Measurements from ENCODE around the gene SNX22.

Gene SNX22

DNA sequence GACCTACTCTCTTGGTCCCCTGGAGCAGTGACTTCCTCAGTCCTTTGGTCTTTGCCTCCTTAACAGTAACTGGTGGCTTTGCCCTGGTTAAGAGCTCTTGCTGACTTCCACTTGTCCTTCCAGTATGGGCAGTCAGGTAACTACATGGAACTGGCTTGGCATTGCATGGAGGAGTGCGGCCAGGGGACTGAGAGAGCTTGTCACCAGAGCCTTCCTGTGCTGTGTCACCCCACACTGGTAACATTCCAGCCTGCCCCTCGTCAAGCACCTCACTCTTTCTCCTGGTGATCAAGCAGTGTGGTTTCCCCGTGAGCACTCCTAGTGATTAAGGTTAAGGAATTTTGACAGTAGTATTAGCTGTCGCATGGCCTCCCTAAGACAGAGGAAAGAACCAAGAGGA lies 19.3 kb upstream of the SNX22 start:
- H3K27ac ChIP-seq, result no peak overlapping the region
- H3K4me3 ChIP-seq, result no peak overlapping the region

DNA sequence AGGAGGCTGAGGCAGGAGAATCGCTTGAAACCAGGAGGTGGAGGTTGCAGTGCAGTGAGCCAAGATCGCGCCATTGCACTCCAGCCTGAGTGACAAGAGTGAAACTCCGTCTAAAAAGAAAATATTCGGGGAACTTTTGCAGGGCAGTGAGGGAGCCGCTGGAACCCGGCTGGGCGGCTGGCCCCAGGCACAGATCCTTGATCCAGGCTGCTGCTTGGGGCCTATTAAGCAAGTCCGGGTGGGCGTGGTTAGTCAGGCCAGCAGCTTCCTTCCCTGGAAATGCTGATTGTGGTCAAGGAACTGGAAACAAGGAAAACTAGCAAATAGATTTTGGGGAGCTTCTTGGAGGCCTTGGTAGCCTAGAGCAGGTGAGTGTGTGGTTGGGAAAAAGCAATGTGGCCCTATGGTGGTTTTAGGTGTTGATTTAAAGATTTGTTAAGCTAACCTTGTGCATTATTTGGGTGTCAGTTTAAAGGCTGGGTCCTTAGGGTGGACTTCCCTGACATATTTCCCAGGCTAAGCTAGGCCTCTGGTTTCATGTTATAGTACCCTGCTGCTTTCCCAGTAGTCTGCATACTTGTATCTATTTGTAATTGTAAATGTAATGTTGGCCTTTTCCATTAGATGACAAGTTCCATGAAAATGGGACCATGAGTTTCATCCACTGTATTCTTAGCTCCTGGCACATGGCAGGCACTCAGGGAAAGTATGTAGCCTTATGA lies 17.7 kb upstream of the SNX22 start:
- H3K27ac ChIP-seq, result no peak overlapping the region
- H3K4me3 ChIP-seq, result no peak overlapping the region

- no peak overlapping the region for H3K27ac ChIP-seq
- no peak overlapping the region for H3K4me3 ChIP-seq
These were observed 17.1 kb upstream of the SNX22 start for GRCh38 chr15:64134345-64134829.

DNA sequence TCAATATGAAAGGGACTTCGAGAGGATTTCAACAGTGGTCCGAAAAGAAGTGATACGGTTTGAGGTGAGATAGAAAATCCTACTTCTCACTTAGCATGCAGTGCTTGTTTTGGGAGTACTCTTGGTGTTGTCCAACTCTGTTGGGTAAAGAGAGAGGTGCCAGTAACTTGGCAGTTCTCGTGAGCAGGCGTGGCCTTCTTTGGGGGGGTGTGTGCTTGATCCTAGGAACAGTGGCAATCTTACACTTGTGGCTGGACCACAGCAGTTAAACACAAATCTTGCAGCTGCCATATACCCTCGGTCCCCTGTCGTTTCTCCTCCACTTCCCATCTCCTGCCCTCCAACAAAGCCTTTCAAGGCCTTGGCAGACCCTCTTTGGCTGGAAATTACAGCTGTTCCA lies 15.2 kb upstream of the SNX22 start:
- Histone ChIP-seq H3K27ac (no peak overlapping the region), H3K4me3 (no peak overlapping the region)

GRCh38 chr15:64137226-64137833 lies 14.2 kb upstream of the SNX22 start:
- no peak overlapping the region for H3K4me3 ChIP-seq
- H3K27ac ChIP-seq, result no peak overlapping the region

DNA sequence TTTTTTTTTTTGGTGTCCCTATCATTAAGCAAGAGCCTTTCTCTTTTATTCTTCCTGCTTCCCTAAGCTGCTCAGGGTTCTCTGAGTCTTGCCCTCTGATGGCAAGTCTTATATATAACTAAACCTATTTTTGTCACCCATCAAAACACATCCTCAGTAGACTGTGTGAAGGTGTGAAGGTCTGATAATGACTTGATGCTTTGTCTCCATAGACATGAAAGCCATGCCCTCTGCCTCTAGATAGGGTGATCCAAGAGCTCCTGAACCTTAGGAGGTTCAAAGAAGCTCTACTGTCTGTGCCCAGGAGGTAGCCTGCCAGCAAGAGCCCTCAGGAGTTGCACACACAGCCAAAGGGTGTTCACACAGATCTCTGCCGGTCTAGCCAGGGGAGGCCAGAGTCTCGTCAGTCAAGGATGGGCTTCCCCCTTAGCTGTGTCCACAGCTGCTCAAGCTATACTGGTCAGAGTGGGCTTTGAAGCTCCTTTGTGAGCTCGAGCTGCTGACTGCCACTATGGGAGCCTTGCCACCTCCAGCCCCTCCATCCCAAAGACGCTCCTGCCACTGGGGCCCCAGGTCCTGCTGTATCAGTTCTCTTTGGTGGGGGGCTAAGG lies 13.1 kb upstream of the SNX22 start:
- no peak overlapping the region for H3K27ac ChIP-seq
- H3K4me3 ChIP-seq, result no peak overlapping the region

- Histone ChIP-seq H3K27ac (no peak overlapping the region), H3K4me3 (no peak overlapping the region)
These were observed 9.6 kb upstream of the SNX22 start for GRCh38 chr15:64141798-64142512.

- Histone ChIP-seq H3K27ac (no peak overlapping the region), H3K4me3 (no peak overlapping the region)
These were observed 8.3 kb upstream of the SNX22 start for GRCh38 chr15:64143276-64143675.

DNA sequence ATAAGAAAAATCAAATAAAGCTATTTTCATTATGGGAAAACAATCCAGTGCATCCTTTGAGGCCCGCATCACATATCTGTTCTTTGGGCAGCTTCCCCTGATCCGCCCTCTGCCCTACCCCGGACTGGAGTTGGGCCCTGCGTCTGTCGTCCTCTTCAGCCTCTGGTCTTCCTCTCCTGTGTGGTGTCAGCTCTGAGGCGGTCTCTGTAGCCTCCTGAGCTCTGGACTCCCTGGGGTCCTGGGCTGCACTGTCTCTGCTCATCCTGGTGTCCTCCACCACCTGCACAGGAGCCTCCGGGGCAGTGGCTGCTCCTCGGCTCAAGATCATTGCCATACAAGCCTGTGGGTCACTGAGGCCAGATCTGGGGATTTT lies 7.4 kb upstream of the SNX22 start:
- Histone ChIP-seq H3K4me3 (no peak overlapping the region), H3K27ac (peak overlapping the region in 1 of 21 experiments; percentile 35)

DNA sequence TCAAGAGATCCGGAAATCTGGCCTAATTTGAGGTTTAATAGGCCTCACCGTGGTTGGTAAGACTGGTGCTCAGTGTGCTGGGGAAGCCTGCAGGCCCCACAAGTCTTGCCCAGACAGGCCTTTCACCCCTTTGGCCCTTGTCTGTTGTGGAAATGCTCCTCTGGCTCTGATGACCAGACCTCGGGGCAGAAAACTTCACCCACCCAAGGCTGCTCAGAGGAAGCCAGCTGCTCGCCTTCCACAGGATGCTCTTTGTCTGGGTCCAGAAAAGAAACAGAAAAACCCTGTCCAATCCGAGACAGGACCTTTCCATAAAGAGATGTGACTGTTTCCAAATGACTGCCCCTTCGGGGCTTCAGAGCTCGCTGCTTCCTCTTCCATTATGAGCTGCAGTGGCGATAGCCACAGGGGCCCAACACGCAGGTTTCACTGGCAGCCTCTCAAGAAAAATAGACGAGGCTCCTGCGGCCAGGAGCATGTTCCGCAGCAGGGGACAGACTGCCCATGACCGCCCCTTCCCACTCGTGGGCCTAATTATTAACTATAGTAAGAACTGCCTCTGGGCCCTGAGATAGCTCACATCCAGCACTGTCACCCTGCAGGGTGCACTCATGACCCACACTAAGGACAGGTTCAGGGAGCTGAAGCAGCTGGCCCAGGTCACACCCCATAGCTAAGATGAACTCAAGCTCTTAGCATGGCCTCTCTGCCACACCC lies 6.8 kb upstream of the SNX22 start:
- no peak overlapping the region for H3K27ac ChIP-seq

GRCh38 chr15:64146041-64146440 lies 5.5 kb upstream of the SNX22 start:
- Histone ChIP-seq H3K27ac (no peak overlapping the region), H3K4me3 (no peak overlapping the region)

More for the DNA sequence above, 6.8 kb upstream of the SNX22 start:
- no peak overlapping the region for H3K4me3 ChIP-seq

- Histone ChIP-seq H3K4me3 (no peak overlapping the region), H3K27ac (no peak overlapping the region)
These were observed 5.0 kb upstream of the SNX22 start for GRCh38 chr15:64146520-64146884.

DNA sequence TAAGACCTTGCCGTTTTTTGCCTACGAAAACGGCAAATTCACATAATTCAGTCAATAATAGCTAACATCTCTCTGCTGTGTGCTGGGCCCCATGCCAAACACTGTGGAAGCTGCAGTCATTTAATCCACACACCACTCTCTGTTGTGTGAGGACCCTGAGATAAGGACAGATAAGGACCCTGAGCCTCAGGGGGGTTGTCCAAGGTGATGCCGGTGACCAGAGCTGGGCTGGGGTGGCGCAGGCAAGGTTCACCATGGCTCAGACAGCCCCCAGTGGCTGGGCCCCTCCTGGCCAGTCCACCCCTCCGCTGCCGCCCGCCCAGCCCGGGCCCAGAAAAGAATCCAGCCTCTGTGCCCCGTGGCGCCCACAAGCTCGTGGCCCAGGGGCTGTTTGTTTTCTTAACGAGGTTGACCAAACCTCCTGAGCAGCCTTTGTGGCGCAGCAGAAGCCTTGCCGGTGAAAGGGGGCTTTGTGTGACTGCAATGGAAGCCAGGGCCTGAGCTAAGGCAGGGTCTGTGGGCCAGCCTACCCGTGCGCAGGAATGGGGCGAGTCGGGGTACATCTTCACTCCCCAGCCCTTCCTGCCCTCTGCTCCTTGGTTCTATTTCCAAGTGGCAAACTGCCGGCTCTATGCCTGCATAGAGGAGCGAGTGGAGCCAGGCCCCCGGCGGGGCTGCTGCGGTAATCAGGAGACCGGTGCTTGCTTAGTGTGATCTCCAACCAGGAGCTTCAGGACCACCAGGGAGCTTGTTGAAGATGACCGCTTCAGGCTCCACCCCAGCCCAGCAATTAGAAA lies 4.4 kb upstream of the SNX22 start:
- Histone ChIP-seq H3K4me3 (no peak overlapping the region), H3K27ac (no peak overlapping the region)

DNA sequence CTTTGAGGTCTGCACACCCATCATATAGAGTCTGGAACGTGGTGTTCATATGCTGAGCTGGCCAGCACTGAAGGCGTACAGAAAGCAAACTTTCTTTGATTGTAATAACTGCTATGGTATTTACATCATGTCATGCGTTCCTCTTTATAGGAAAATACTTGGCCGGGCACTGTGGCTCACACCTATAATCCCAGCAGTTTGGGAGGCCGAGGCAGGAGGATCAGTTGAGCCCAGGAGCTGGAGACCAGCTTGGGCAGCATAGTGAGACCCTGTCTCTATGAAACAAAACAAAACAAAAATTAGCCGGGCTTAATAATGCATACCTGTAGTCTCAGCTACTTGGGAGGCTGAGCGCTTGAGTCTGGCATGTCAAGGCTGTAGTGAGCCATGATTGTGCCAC lies 3.4 kb upstream of the SNX22 start:
- no peak overlapping the region for H3K4me3 ChIP-seq
- H3K27ac ChIP-seq, result no peak overlapping the region

GRCh38 chr15:64148581-64148980 lies 3.0 kb upstream of the SNX22 start:
- Histone ChIP-seq H3K4me3 (no peak overlapping the region), H3K27ac (no peak overlapping the region)

DNA sequence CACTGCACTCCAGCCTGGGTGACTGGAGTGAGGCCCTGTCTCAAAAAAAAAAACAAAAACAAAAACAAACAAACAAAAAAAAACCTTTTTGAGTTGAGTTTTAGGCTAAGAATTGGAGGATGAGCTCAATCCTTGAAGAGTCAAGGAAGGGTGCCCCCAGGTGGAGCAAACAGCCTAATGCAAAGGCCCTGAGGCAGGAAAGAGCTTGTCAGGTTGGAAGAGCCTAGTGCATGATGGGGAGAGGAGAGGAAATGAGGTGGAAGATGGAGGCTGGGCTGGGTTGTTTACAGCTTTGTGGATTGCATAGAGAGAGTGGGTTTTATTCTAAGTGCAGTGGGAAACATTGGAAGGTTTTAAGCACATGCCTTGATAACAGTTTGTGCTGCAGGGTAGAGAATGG lies 2.1 kb upstream of the SNX22 start:
- H3K4me3 ChIP-seq, result no peak overlapping the region
- H3K27ac ChIP-seq, result no peak overlapping the region

DNA sequence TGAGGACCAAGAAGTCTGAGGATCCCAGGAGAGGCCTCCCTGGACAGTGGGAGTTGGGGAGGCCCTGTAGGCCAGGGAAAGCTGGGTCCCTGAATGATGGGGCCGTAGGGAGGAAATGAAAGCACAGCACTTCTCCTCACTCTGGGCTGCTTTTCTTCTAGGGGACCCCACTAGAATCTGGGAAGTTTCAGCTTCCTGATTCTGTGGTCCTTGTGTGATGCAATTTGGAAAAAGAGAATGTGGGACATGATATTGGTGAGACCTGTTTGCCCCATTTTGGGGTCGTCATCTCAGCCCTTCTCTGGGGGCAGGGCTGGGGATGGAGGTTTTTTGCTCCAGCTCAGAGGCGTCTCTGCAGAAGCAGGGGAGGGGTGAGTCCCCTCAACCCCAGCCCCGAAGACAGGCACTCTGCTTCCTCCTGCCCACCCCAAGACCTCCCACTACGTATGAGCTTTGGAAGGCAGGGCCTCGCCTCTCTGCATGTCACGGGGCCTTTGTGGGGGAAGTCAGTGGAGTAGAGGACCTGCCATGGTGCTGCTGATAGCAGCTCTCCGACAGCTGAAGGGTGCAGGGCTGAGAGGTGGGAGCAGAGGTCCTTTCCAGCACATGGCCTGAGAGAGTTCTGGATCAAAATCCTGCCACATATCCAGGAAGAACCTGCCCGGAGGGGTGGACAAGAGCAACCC lies 1.5 kb upstream of the SNX22 start:
- H3K4me3 ChIP-seq, result no peak overlapping the region
- no peak overlapping the region for H3K27ac ChIP-seq

DNA sequence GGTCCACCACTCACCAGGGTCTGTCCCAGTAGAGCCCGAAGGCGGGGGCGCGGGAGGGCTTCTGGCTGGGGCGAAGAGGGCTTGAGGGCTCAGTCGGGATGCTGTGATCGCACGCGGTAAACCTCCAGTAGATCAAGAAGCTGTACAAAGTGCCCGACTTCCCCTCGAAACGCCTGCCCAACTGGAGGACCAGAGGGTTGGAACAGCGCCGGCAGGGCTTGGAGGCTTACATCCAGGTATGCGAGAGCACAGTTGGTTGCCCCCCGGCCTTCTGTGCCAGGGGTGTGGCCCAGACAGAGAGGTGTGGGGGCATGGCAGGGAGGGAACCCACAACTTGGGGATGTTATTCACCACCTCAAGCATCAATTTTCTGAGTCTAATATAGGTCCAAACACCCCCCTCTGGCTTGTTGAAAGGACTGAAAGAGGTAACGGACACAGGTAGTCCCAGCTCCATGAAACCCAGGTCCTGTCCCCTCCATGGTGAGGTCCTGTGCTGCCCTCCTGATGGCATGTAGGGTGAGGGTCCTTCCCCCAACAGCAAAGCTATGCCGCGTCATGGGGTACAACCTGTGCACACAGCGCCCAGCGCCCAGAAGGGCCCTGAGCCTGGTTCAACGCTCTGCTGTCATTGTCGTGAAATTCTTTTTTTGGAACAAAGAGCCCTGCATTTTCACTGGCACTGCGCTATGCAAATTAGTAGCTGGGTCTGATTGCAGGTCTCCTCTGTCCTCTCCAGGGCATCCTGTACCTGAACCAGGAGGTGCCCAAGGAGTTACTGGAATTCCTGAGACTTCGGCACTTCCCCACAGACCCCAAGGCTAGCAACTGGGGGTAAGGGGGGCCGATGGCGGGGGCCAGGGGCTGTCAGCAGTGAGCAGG lies 1.2 kb downstream of the SNX22 start:
- peak overlapping the region in 1 of 21 experiments; percentile 0 for H3K27ac ChIP-seq
- peak overlapping the region; percentile 16 to 44 (median 37) for H3K4me3 ChIP-seq

Data from skin epidermis (tissue), 12 donors.